Stimulated activated CD4-positive, alpha-beta T cell treated with anti-CD3 and anti-CD28 coated beads, Interleukin-12 subunit alpha, Interleukin-12 subunit beta, amount 100 ng/mL, for 48 hours (primary cell): ENCODE results near the gene CITED4.

Experiments used
- DNase-seq, 3 donors: peaks; one replicate each; pipeline ENCODE4 v3.0.0-alpha.2; 2020; ENCODE audit warnings: low read depth in 2 of 3, low spot score in 1 of 3

CITED4 gene

GRCh38 chr1:40886318-40887011, 24.3 kb upstream of the CITED4 start:
- no peak for DNase-seq

- DNase-seq = no peak
Observed at GRCh38 chr1:40884055-40884795, 22.1 kb upstream of the CITED4 start.

GRCh38 chr1:40880813-40881549, 18.8 kb upstream of the CITED4 start:
- DNase-seq = no peak

GRCh38 chr1:40879482-40880175, 17.5 kb upstream of the CITED4 start:
- DNase-seq = no peak

DNA sequence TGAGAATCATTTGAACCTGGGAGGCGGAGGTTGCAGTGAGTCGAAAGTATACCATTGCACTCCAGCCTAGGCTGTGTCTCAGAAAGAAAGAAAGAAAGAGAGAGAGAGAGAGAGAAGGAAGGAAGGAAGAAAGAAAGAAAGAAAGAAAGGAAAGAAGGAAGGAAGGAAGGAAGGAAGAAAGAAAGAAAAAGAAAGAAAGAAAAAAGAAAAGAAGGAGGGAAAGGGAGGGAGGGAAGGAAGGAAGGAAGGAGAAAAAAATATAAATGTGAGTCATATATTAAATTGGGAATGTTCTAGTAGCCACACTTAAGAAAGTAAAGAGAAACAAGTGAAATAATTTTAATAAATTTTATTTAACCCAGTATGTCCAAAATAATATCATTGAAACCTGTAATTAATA, 16.7 kb upstream of the CITED4 start:
- no peak for DNase-seq

- peak in 1 of 3 donors; percentile 23 for DNase-seq
Observed at GRCh38 chr1:40877698-40878097, 15.5 kb upstream of the CITED4 start.

DNA sequence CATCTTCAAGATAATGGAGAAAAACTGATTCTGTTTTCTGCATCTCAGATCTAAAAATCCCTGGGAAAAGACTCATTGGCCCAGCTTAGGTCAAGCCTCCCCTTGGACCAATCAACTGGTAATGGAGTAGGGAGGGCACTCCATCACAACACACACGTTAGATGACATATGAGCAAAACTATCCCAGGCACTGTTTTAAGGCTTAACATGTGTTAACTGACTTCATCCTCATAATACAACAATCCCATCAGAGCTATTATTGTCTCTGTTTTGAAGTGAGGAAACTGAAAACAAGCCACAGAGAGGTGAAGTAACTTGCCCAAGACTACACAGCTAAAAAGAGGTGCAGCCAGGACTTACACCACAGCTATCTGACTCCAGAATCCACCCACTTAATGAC, 14.7 kb upstream of the CITED4 start:
- DNase-seq = no peak

GRCh38 chr1:40876436-40876761, 14.2 kb upstream of the CITED4 start:
- DNase-seq = no peak

- no peak for DNase-seq
Observed at GRCh38 chr1:40873863-40874472, 11.8 kb upstream of the CITED4 start.

DNA sequence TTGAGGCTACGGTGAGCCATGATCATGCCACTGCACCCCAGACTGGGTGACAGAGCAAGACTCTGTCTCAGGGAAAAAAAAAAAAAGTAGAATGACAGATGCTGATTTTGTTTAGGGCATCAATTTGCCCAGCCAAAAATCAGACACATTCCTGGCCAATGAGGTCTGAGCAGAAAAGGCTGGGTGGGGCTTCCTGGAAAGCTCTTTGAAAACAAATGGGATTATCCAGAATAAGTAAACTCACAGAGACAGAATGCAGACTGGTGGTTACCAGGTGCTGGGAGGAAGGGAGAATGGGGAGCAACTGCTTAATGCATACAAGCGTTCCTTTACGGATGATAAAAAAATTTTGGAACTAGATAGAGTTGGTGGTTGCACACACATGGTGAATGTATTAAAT, 10.1 kb upstream of the CITED4 start:
- no peak for DNase-seq

- no peak for DNase-seq
Observed at GRCh38 chr1:40870135-40870728, 8.1 kb upstream of the CITED4 start.

GRCh38 chr1:40868051-40868723, 6.0 kb upstream of the CITED4 start:
- DNase-seq = no peak

DNA sequence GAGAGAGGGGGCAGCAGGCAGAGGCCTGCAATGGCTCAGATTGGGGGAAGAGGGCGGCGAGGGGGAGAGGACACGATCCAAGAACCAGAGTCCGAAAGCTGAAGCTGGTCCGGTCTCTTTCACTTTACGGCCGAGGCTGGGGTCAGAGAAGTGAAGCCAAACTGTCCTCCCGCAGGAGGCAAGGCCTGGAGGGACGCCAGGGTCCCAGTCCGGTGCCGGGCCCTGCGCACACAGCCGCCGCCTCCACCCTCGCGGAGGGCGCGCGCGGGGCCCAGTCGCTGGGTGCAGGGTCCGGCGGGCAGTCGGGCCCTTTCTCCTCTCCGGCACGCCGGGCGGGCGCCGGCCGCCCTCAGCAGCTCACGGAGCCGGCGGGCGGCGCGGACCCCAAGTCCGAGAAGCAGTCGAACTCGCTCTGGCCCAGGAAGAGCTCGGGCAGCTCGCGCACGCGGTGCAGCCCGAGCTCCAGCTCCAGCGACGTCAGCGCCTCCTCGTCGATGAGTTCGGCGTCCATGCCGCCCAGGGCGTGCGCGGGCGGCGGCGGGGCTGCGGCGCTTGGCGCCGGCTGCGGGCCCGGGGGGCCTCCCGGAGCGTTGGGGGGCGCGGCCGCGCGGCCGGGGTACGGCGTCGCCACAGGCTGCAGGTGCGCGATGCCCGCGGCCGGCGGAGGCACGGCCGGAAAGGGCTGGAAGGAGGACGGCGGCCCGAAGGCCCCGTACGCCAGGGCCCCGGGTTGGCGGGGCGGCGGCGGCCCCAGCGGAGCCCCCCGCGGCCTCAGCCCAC, 749 bp downstream of the CITED4 start:
- no peak for DNase-seq

DNA sequence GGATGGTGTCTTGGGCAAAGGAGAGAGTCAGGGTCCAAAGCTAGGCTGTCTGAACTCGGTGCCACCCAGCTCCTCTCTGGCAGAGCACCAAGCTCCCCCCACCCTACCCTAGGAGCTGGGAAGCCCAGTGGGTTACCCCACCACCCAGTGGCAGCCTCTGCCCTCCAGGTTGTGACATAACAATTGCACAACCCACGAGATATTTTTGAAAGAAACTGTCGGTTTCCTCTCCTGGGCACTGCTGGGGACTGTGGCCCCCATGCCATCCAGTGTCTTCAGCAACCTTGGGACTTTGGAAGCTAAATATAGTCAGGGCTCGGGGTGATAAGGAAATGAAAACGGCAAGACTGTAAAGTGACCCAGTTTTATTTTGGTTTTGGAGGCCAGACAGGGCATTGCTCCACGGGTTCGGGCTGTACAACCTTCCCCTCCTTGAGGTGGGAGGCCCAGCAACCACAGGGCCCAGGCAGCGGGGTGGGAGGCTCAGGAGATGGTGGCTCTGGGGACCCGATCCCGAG, 1.4 kb downstream of the CITED4 start:
- no peak for DNase-seq

DNA sequence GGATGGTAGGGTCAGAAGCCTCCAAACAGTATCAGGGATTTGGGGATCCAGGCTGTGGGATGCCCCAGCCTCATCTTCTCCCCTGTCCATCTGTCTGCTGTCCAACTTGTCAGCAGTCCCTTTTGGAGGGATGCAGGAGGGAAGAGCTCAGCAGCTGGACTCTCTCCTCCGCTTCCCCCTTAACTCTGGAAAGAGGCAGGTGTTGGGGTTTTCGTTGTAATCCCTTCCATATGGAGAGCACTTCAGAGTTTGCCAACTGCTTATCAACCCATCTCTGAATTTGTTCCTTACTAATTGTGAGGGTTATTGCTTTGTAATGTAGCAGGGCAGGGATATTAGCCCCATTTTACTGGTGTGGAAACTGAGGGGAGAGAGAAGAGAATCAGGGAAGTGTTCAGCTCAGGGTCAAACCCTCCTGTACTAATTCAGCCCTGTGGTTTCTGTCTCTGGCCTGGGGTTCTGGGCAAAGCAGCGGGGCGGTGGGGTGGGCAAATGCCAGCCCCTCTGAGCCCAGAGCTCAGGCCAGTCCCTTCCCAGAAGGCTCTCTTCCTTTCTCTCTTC, 3.2 kb downstream of the CITED4 start:
- no peak for DNase-seq

DNA sequence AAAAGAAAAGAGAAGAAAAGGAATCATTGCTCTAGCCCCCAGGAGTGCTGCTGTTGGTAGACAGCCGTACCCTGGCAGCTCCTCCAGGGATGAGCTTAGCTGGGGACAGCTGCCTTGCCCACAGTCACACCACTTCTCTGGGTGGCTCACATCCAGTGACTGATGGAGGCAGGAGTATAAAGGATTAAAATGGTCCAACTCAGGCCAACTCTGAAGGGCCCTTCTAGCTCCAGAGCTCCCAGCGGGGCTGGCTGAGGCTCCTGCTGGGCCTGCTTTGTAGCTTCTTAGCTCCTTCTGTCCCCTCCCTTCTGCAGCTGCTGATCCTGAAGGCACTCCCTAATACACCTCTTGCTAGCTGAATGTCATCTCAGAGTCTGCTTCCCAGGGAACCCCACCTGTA, 4.4 kb downstream of the CITED4 start:
- DNase-seq = no peak

DNA sequence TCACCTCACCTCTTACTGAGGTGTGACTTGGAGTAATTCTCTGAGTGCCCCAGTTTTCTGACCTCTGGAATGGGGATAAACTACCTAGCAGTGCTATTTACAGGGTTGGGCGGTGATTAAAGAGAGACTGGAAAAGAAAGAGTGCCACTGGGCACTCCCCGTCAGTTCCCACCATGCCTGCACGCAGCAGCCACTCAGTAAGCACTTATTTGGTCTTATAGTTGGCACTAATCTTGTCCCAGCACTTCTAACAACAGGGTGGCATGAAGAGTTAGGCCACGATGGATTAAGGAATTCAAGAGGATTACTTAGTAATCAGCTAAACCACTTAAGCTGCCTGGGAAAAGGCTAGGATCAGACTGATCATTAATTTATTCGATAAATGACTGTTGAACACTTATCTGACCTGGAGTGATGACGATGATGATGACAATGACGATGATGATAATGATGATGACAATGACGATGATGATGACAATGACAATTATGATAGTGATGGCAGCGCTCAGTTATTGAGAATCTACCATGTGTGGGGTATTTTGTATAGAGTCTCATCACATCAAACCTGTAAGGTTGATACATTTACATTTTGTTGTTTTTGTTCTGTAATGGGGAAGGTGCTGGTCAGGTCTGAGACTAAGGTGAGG, 5.4 kb downstream of the CITED4 start:
- DNase-seq = no peak

DNA sequence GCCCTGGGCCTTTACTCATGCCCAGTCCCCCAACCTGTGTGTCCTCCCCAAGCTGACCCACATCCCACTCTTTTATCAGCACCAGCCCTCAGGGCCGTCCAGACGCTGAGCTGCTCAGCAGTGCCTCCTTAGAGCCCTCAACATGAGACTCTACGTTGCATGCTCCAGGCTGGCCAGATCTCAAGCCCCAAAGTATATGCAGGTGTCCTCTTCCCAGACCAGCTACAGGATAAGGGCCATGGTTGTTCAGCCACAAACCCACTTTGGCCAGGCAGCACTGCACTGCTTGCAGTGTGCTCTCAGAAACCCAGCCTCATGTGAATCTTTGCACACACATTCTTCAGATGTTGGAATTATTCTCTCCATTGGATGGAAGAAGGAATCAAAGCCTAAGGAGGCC, 6.0 kb downstream of the CITED4 start:
- DNase-seq = no peak

DNA sequence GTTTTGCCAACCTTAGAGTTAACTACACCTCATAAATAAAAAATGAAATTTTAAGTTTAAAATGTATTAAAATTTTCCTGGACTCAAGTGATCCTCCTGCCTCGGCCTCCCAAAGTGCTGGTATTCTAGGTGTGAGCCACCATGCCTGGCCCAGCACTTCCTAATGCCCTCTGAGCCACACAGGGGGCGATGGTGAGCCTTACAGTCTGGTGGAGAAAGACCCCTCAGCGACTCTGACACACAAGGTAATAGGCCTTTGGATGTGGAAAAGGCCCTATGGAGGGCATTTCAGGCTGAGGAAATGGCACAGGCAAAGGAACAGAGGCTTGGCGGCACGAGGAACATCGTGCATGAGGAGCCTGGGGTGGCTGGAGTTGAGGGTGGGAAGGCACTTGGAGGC, 6.7 kb downstream of the CITED4 start:
- DNase-seq = no peak
